CD14-positive monocyte (primary cell): ENCODE results near the gene LIPG. TPM values are rescaled to one million over a fixed set of nuclear protein-coding genes. Genes with fewer than 3 reads are reported as not detected.

Experiments used
- DNase-seq, 3 donors: peaks; one replicate each; pipeline ENCODE4 v3.0.0-alpha.2; 2011 to 2022
- H2AFZ ChIP-seq: 2 replicates; pipeline ENCODE4 v1.6.0; 2012; ENCODE audit warnings: mild to moderate bottlenecking, low read depth, low read length, inconsistent platforms; ENCODE audit not compliant: insufficient read depth, poor library complexity, severe bottlenecking
- H3K27ac ChIP-seq, 2 donors: 1 replicate in 1 of 2; 2 replicates in 1 of 2; pipeline ENCODE4 v1.5.1; 2012 to 2013; ENCODE audit warnings: low read length in 2 of 2, control low read depth in 1 of 2, inconsistent platforms in 1 of 2, low read depth in 1 of 2, mild to moderate bottlenecking in 1 of 2
- H3K27me3 ChIP-seq, 2 donors: one replicate each; pipeline versions ENCODE4 v1.6.0 to v1.6.1; 2011 to 2013; ENCODE audit warnings: low read length in 2 of 2; ENCODE audit not compliant: control insufficient read depth in 2 of 2, insufficient read depth in 2 of 2
- H3K36me3 ChIP-seq, 2 donors: replicated peaks in 1 of 2; 1 replicate in 1 of 2; 2 replicates in 1 of 2; pipeline versions ENCODE4 v1.5.1 to v1.6.1; 2012 to 2013; ENCODE audit warnings: low read length in 2 of 2, control low read depth in 1 of 2, inconsistent platforms in 1 of 2, mild to moderate bottlenecking in 1 of 2; ENCODE audit not compliant: insufficient read depth in 2 of 2, control insufficient read depth in 1 of 2
- H3K4me1 ChIP-seq, 2 donors: 1 replicate in 1 of 2; 2 replicates in 1 of 2; pipeline versions ENCODE4 v1.5.1 to v1.6.1; 2012 to 2013; ENCODE audit warnings: low read length in 2 of 2, control low read depth in 1 of 2, inconsistent platforms in 1 of 2, mild to moderate bottlenecking in 1 of 2, moderate library complexity in 1 of 2; ENCODE audit not compliant: insufficient read depth in 2 of 2, control insufficient read depth in 1 of 2
- H3K4me2 ChIP-seq: replicated peaks from 2 replicates; pipeline ENCODE3; 2012; ENCODE audit warnings: low read length, moderate library complexity, mild to moderate bottlenecking; ENCODE audit not compliant: poor library complexity, severe bottlenecking; ENCODE audit errors: extremely low read depth
- H3K4me3 ChIP-seq, 3 experiments: fragments of 200-600 bp in 1 of 3; sonication (generic) in 1 of 3; replicated peaks in 1 of 3; 1 replicate in 2 of 3; 2 replicates in 1 of 3; pipeline ENCODE4 v1.5.1; 2011 to 2013; ENCODE audit warnings: low read length in 3 of 3, mild to moderate bottlenecking in 3 of 3, control low read depth in 2 of 3, low read depth in 2 of 3, inconsistent platforms in 1 of 3, moderate library complexity in 1 of 3
- H3K79me2 ChIP-seq: 2 replicates; pipeline ENCODE4 v1.6.0; 2012; ENCODE audit warnings: mild to moderate bottlenecking, control low read depth, inconsistent platforms, low read length, moderate library complexity; ENCODE audit not compliant: insufficient read depth
- H3K9ac ChIP-seq: 2 replicates; pipeline ENCODE4 v1.6.0; 2017; ENCODE audit warnings: low read length, mild to moderate bottlenecking; ENCODE audit not compliant: insufficient read depth, poor library complexity, severe bottlenecking
- H3K9me3 ChIP-seq, 2 donors: replicated peaks in 1 of 2; 1 replicate in 1 of 2; 2 replicates in 1 of 2; pipeline versions ENCODE4 v1.5.1 to v1.6.1; 2012 to 2013; ENCODE audit warnings: low read length in 2 of 2, control low read depth in 1 of 2; ENCODE audit not compliant: control insufficient read depth in 1 of 2, insufficient read depth in 1 of 2
- H4K20me1 ChIP-seq: 2 replicates; pipeline ENCODE4 v1.6.0; 2012; ENCODE audit warnings: mild to moderate bottlenecking, low read length, control low read depth, moderate library complexity; ENCODE audit not compliant: insufficient read depth
- H3K27ac Mint-ChIP-seq, 7 donors: one replicate each; pipeline ENCODE4 v1.8.0; 2020; ENCODE audit warnings: mild to moderate bottlenecking in 7 of 7, mixed read lengths in 7 of 7, moderate library complexity in 6 of 7, inconsistent platforms in 2 of 7
- H3K27me3 Mint-ChIP-seq, 3 donors: one replicate each; pipeline ENCODE4 v1.8.0; 2021 to 2022; ENCODE audit warnings: low read depth in 3 of 3, mild to moderate bottlenecking in 3 of 3, mixed read lengths in 3 of 3, moderate library complexity in 3 of 3, inconsistent platforms in 1 of 3
- H3K36me3 Mint-ChIP-seq, 2 donors: one replicate each; pipeline ENCODE4 v1.8.0; 2020; ENCODE audit warnings: mixed read lengths in 2 of 2, inconsistent platforms in 1 of 2, mild to moderate bottlenecking in 1 of 2
- H3K4me1 Mint-ChIP-seq: one replicate; pipeline ENCODE4 v1.8.0; 2020; ENCODE audit warnings: mild to moderate bottlenecking, mixed read lengths
- H3K4me3 Mint-ChIP-seq, 2 donors: one replicate each; pipeline ENCODE4 v1.8.0; 2020; ENCODE audit warnings: mild to moderate bottlenecking in 2 of 2, mixed read lengths in 2 of 2, moderate library complexity in 1 of 2
- H3K9me3 Mint-ChIP-seq, 7 donors: one replicate each; pipeline ENCODE4 v1.8.0; 2020 to 2022; ENCODE audit warnings: mixed read lengths in 7 of 7, mild to moderate bottlenecking in 6 of 7, moderate library complexity in 6 of 7, inconsistent platforms in 2 of 7
- WGBS: methylation state at CpG from one replicate; pipeline ENCODE4 v1.1.5; 2013; ENCODE audit warnings: missing lambda C conversion rate; ENCODE audit not compliant: insufficient coverage; 5-methylcytosine and 5-hydroxymethylcytosine counted together
- intact Hi-C, 2 donors: fragments of 100-400 bp; cut with micrococcal nuclease; formaldehyde crosslinking; loops; one replicate each; pipeline versions ENCODE4 v1.15.0 to v1.15.1; 2023
- polyA plus RNA-seq, 3 donors: library from polyadenylated mRNA; depleted of rRNA in 1 of 3; unstranded in 2 of 3; stranded (reverse) in 1 of 3; fragments of 300-500 nt in 2 of 3; fragments of >200 nt in 1 of 3; fragmentation: Illumina TruSeq in 2 of 3; gene quantifications; 1 replicate in 2 of 3; 2 replicates in 1 of 3; pipeline ENCODE4 v1.2.3, GENCODE V29; 2012 to 2021
- TF ChIP-seq, protein P1 (sequence below): fragments of 200-600 bp; IDR thresholded peaks from one replicate; pipeline ENCODE4 v1.8.0; 2022; ENCODE audit warnings: antibody characterized with exemption, mild to moderate bottlenecking

LIPG gene
- polyA plus RNA-seq, 3 donors = not detected

GRCh38 chr18:49647496-49648168 is 85.8 kb downstream of the LIPG start:
- Histone ChIP-seq H2AFZ (no peak overlapping the region), H3K27ac (no peak overlapping the region), H3K36me3 (no peaks in the 10 kb centered on the region), H3K4me1 (no peaks in the 10 kb centered on the region), H3K9ac (no peak overlapping the region), H3K4me3 (no peak overlapping the region), H3K9me3 (no peaks in the 10 kb centered on the region), H3K4me2 (no peak overlapping the region), H3K27me3 (no peaks in the 10 kb centered on the region), H3K79me2 (no peaks in the 10 kb centered on the region), H4K20me1 (no peaks in the 10 kb centered on the region)
- Mint-ChIP-seq H3K4me1 (no peaks in the 10 kb centered on the region), H3K36me3 (no peaks in the 10 kb centered on the region), H3K27me3 (peaks cover 0 to 4% (median 2%) of the 10 kb centered on the region in 3 donors), H3K27ac (no peak overlapping the region), H3K4me3 (no peak overlapping the region), H3K9me3 (peaks cover 0 to 1% (median 0%) of the 10 kb centered on the region in 7 donors)
- intact Hi-C loops = no loop called here
- TF ChIP-seq, protein P1, sequence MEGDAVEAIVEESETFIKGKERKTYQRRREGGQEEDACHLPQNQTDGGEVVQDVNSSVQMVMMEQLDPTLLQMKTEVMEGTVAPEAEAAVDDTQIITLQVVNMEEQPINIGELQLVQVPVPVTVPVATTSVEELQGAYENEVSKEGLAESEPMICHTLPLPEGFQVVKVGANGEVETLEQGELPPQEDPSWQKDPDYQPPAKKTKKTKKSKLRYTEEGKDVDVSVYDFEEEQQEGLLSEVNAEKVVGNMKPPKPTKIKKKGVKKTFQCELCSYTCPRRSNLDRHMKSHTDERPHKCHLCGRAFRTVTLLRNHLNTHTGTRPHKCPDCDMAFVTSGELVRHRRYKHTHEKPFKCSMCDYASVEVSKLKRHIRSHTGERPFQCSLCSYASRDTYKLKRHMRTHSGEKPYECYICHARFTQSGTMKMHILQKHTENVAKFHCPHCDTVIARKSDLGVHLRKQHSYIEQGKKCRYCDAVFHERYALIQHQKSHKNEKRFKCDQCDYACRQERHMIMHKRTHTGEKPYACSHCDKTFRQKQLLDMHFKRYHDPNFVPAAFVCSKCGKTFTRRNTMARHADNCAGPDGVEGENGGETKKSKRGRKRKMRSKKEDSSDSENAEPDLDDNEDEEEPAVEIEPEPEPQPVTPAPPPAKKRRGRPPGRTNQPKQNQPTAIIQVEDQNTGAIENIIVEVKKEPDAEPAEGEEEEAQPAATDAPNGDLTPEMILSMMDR = no peak
- 50% methylated on average over 4 of the region's 8 CpGs for WGBS
- DNase-seq = no peak

- WGBS = 70% methylated on average over 5 of the region's 5 CpGs
- Mint-ChIP-seq H3K4me1 (no peaks in the 10 kb centered on the region), H3K4me3 (no peak overlapping the region), H3K9me3 (peaks cover 0 to 1% (median 0%) of the 10 kb centered on the region in 7 donors), H3K27me3 (peaks cover 2 to 4% (median 3%) of the 10 kb centered on the region in 3 donors), H3K27ac (no peak overlapping the region), H3K36me3 (no peaks in the 10 kb centered on the region)
- DNase-seq = no peak
- H4K20me1 ChIP-seq = no peaks in the 10 kb centered on the region
- no peak overlapping the region for H3K27ac ChIP-seq
- TF ChIP-seq, protein P1 = no peak
- intact Hi-C loops = no loop called here
- no peak overlapping the region for H3K9ac ChIP-seq
- H3K27me3 ChIP-seq = no peaks in the 10 kb centered on the region
- no peak overlapping the region for H3K4me2 ChIP-seq
- H3K79me2 ChIP-seq = no peaks in the 10 kb centered on the region
- no peaks in the 10 kb centered on the region for H3K9me3 ChIP-seq
- no peaks in the 10 kb centered on the region for H3K4me1 ChIP-seq
- H3K4me3 ChIP-seq = no peak overlapping the region
- H2AFZ ChIP-seq = no peak overlapping the region
- H3K36me3 ChIP-seq = no peaks in the 10 kb centered on the region
Measured at GRCh38 chr18:49648326-49648725, 86.5 kb downstream of the LIPG start.

Other genes with a start within 250 kb of the LIPG start
- gene DYM, start 101.4 kb upstream of the LIPG start, polyA plus RNA-seq = 10 to 100 TPM; 17.9 to 40.7 (median 36.8) TPM
- 100 to 1,000 TPM in 2 of 3 donors, 10 to 100 TPM in 1; 27.5 to 134 (median 115) TPM for gene C18orf32, start 74.8 kb upstream of the LIPG start, polyA plus RNA-seq
- gene RPL17, start 69.6 kb upstream of the LIPG start, polyA plus RNA-seq = 1,000 to 10,000 TPM in 1 of 3 donors, 100 to 1,000 TPM in 2; 716 to 2,553 (median 716) TPM